ENCODE data around the gene FLT3LG. TPM values are rescaled to one million over a fixed set of nuclear protein-coding genes. Genes with fewer than 3 reads are reported as not detected.
"Not testable (repeated sequence)": the region's sequence is repeated elsewhere in the genome, so short reads cannot be mapped to it uniquely, and the experiment has no call there.

The FLT3LG gene
- total RNA-seq, 2 donors from 2014 or later = 1.1 to 2.6 TPM

DNA sequence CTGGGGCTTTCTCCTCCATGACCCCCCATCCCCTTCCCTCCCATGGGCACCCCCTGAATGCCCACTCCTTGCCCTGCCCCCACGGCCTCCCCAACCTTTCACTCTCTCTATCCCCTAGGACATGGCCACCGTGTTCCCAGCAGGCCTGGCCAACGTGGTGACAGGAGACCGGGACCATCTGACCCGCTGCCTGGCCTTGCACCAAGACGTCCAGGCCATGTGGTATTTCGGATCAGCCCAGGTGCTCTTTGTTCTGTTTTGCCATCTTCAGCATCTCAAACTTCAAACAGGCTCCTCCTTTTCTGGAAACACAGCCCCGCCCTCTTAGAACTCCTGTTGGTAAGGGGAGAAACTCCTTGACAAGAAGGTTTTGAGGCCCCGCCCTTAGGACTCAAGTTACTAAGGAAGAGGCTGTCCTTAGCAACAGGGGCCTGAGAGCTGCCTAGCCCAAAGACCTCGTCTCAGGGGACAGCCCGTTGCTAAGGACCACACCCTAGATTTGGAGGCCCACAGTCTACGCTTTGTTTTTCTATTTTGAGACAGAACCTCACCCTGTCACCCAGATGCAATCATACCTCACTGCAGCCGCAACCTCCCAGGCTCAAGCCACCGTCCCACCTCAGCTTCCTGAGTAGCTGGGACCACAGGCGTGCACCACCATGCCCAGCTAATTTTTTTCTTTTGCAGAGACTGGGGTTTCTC is 5.1 kb upstream of the FLT3LG start:
- DNase-seq (ENCODE audit: low spot score) = peak; percentile 97
- Histone ChIP-seq H3K36me3 (peaks cover 6% of the 10 kb centered on the region), H3K9me3 (no peaks in the 10 kb centered on the region), H3K4me1 (peaks cover 0 to 34% of the 10 kb centered on the region in 2 donors), H3K4me3 (no peak overlapping the region), H3K27me3 (no peaks in the 10 kb centered on the region), H3K27ac (peak overlapping the region; percentile 66 to 75)
- TF ChIP-seq, protein P1, sequence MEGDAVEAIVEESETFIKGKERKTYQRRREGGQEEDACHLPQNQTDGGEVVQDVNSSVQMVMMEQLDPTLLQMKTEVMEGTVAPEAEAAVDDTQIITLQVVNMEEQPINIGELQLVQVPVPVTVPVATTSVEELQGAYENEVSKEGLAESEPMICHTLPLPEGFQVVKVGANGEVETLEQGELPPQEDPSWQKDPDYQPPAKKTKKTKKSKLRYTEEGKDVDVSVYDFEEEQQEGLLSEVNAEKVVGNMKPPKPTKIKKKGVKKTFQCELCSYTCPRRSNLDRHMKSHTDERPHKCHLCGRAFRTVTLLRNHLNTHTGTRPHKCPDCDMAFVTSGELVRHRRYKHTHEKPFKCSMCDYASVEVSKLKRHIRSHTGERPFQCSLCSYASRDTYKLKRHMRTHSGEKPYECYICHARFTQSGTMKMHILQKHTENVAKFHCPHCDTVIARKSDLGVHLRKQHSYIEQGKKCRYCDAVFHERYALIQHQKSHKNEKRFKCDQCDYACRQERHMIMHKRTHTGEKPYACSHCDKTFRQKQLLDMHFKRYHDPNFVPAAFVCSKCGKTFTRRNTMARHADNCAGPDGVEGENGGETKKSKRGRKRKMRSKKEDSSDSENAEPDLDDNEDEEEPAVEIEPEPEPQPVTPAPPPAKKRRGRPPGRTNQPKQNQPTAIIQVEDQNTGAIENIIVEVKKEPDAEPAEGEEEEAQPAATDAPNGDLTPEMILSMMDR (IDR thresholded peaks at IDR 0.05) = no peak

DNA sequence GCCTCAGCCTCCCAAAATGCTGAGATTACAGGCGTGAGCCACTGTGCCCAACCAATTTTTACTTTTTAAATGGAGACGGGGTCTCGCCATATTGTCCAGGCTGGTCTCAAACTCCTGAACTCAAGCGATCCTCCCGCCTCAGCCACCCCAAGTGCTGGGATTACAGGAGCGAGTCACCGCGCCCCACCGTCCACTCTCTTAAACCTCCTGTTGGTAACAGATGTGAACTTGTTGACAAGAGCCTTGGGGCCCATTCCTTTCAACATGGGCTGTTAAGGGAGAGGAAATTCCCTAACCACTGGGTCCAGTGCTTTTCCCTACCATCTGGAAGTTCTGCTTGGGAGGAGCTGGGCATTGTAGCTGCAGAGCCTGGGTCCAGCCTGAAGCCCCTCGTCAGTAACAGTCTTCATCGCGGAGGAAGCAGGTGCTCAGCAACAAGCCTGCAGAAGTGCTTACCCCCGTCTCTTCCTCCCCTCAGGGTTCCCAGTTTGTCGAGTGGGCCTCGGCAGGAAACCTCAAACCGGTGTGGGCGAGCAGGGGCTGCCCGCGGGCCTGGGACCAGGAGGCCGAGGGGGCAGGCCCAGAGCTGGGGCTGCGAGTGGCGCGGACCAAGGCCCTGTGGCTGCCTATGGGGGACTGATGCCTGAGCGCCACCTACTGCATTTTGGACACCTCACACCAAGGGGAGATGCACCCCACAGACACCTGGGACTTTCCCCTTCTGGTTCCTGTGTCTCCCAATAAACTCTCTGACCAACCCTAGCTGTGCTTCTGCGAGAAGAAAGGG is 4.0 kb upstream of the FLT3LG start:
- Histone ChIP-seq H3K27me3 (no peaks in the 10 kb centered on the region), H3K36me3 (no peaks in the 10 kb centered on the region), H3K27ac (peak overlapping the region; percentile 63 to 75), H3K9me3 (no peaks in the 10 kb centered on the region), H3K4me3 (no peak overlapping the region), H3K4me1 (peaks cover 0 to 44% of the 10 kb centered on the region in 2 donors)
- TF ChIP-seq, protein P1 (IDR thresholded peaks at IDR 0.05) = no peak
- no peak for DNase-seq (ENCODE audit: low spot score)

DNA sequence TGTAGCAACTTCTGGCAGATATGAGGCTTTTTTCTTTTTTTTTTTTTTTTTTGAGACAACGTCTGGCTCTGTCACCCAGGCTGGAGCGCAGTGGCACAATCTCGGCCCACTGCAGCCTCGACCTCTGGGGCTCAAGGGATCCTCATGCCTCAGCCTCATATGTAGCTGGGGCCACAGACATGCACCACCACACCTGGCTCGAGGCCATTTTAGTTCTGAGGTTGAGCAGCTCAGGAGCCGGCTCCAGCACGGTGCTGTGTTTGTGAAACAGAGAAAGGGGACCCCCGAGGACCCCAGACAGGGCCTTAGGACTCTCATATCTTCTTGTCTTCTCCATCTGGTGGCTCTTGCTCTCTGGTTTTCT is 3.4 kb upstream of the FLT3LG start:
- no peaks in the 10 kb centered on the region for H3K36me3 ChIP-seq
- TF ChIP-seq, protein P1 (IDR thresholded peaks at IDR 0.05) = no peak
- H3K4me1 ChIP-seq = peaks cover 0 to 44% of the 10 kb centered on the region in 2 donors
- no peaks in the 10 kb centered on the region for H3K27me3 ChIP-seq
- no peak for DNase-seq (ENCODE audit: low spot score)
- no peaks in the 10 kb centered on the region for H3K9me3 ChIP-seq
- H3K27ac ChIP-seq = peak overlapping the region in 1 of 2 donors; percentile 36
- no peak overlapping the region for H3K4me3 ChIP-seq

DNA sequence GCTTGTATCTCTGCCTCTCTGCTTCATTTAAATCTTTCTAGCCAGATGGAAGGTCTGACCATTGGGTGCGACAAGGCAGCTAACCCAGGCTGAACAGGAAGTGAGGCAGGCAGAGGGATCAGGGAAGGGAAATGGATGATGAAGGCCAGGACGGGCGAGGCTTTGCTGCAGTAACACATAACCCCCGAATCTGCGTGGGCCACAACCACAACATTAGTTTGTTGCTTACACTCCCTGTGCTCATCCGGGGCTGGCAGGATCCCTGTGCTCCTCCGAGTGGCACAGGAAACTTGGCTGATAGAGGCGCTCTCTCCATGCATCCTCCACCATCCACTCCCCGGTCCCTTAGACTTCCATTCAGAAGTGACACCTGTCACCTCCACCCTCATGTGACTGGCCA is 1.1 kb upstream of the FLT3LG start:
- no peaks in the 10 kb centered on the region for H3K27me3 ChIP-seq
- H3K4me3 ChIP-seq = no peak overlapping the region
- DNase-seq (ENCODE audit: low spot score) = no peak
- H3K9me3 ChIP-seq = no peaks in the 10 kb centered on the region
- peaks cover 0 to 49% of the 10 kb centered on the region in 2 donors for H3K4me1 ChIP-seq
- H3K36me3 ChIP-seq = no peaks in the 10 kb centered on the region
- H3K27ac ChIP-seq = no peak overlapping the region
- TF ChIP-seq, protein P1 (IDR thresholded peaks at IDR 0.05) = no peak

DNA sequence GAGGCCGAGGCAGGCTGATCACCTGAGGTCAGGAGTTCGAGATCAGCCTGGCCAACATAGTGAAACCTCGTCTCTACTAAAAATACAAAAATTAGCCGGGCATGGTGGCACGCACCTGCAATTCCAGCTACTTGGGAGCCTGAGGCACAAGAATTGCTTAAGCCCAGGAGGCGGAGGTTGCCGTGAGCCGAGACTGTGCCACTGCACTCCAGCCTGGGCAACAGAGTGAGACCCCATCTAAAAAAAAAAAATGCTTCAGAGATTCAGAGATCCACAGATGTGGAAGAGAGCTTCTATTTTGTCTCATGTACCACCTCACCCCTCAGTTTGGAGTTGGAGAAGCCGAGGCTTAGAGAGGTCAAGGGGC is 531 bp upstream of the FLT3LG start:
- H3K36me3 ChIP-seq; DNase-seq (ENCODE audit: low spot score); H3K9me3 ChIP-seq; H3K27me3 ChIP-seq: not testable (repeated sequence)
- peaks cover 0 to 47% of the 10 kb centered on the region in 2 donors for H3K4me1 ChIP-seq
- H3K4me3 ChIP-seq = peak overlapping the region; percentile 63 to 76
- H3K27ac ChIP-seq = peak overlapping the region; percentile 83 to 90

DNA sequence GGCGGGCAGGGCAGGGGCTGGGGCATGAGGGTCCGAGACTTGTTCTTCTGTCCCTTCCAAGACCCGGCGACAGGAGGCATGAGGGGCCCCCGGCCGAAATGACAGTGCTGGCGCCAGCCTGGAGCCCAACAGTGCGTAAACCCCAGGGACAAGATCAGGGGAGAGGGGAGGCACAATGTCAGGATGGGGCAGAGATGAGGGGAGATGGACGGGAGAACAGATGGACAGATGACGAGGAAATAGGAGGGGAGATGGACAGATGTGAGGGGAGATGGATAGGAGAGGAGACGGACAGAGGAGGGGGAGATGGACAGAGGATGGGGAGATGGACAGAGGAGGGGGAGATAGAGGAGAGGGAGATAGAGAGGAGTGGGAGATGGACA is 518 bp downstream of the FLT3LG start:
- Histone ChIP-seq H3K27ac (peak overlapping the region; percentile 83 to 90), H3K36me3 (no peaks in the 10 kb centered on the region), H3K4me1 (peaks cover 0 to 38% of the 10 kb centered on the region in 2 donors), H3K27me3 (no peaks in the 10 kb centered on the region), H3K9me3 (no peaks in the 10 kb centered on the region), H3K4me3 (peak overlapping the region; percentile 63 to 76)
- no peak for DNase-seq (ENCODE audit: low spot score)
- TF ChIP-seq, protein P1 (IDR thresholded peaks at IDR 0.05) = no peak

Data from right atrium auricular region (tissue), 2 donors.